Forelimb muscle (tissue), 1 donor: ENCODE measurements around the gene AOPEP. TPM values are rescaled to one million over a fixed set of nuclear protein-coding genes. Genes with fewer than 3 reads are reported as not detected.

ENCODE experiments used
- DNase-seq: peaks from one replicate; pipeline ENCODE4 v3.0.0-alpha.2; 2013; ENCODE audit warnings: low read depth
- polyA plus RNA-seq: library from polyadenylated mRNA; unstranded; fragments of 120-200 nt; gene quantifications from one replicate; pipeline ENCODE4 v1.2.1, GENCODE V29; 2013; ENCODE audit not compliant: insufficient read length

The AOPEP gene
- polyA plus RNA-seq, 1 donor, result 43.0 TPM

DNA sequence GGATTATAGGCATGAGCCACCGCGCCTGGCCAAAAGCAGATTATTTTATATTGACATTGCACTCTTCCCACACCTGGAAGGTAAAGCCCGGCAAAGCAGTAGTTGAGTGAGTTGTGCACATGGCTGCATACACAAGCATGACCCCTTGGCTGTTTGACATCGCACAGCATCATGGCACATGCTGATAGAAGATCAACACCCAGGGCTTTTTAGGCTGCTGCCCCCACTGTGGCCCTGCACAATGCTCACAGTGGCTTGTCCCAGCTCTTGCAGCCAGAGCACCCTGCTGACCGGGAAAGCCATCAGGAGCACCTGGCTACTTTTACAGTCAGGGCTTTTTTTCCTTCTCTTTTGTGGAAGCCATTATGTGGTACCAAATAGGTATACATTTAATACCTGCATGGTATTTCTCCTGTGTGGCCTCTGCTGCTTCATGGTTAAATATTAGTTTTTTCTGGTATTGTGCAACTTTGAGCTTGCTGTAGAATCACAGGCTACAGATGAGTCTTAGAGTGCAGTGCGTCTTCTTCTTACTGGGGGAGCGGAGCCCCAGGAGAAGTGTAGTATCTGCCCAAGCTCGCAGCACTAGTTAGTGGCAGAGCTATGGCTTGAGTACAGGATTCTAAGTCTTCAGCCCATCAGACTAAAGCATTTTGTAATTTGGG lies 264.5 kb downstream of the AOPEP start:
- no peak for DNase-seq

DNA sequence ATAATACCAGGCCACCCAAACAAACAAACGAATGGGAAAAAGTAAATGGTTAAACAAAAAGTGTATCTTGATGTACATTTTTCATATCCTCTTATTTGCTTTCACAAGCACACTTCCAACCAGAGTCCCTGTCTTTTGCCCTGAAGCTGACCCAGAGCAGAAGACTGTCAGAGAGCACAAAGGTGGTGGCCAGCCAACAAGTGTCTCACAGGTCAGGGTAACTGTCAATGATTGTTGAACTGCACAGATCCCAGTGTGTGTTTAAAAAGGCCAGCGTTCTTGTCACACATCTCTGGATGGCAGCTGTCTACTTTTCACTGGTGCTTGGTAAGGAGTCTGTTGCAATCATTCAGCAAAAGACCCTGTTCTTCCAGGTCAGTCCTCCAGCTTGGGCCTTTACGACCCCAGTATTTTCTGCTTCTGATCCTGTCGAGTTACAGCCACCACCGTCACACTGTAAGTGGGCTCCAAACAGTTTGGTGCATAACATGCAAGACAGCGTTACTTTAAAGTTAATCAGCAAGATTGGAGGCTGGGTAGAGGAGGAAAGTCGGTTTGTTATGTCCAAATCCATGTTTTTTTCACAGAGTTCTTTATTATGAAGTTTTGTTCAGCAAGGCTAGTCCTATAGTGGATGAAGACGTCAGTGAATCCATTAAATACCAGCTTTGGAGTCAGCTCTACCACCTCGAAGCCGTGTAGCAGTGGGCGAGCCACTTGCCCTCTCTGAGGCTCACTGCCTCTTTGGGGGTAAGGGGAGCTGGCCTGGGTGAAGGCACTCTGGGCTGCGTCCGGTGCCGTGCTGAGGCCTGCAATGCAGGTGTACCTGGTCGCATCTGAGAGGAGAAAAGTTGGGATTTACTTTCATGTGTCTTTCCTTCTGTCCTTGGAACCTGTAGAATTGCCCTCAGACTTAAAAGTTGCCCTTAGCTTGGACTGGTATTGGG lies 265.7 kb downstream of the AOPEP start:
- no peak for DNase-seq

DNA sequence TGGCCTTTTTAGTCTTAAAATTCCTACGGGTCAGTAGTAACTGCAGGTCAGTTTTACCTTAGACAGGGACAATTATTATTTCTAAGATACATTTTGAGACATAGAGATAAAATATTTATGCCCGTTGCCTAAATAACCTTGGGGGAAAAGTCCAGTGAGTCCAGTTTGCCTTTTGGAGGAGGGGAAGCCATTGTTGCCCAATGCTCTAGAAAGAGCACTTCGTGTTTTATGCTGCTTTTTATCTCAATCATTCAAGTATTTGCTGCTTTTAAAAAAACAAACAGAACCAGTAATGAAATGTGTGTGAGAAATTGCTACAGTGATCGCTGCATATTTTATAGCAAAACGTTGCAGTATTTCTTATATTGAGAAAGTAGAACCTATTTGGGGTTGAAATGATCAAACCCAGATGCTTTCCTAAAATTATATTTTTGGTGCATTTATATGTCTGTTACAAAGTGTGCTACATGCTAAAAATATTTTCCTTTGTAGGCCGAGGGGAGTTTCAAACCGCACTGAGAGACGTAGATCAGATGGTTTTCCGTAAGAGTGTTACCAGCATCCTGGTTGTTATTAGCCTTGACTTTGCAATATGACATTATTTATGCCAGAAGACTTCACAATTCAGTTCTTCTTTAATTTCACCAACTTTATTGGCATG lies 266.8 kb downstream of the AOPEP start:
- no peak for DNase-seq

DNA sequence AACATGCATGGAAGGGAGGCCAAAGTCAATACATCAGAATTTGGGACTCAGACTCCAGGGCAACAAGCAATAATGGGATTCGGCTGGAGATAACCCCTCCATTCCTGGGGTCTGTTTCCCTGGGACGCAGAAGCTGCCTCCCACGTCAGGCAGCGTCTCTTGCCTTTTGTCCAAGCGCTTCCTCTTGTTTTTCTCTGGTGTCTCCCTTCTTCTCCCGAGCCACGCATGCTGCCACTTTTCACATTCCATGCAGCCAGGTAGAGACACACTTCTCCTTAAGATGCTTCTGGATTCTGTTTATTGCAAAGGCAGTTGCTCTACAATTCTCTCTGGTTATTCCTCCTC lies 267.3 kb downstream of the AOPEP start:
- DNase-seq, result no peak

DNA sequence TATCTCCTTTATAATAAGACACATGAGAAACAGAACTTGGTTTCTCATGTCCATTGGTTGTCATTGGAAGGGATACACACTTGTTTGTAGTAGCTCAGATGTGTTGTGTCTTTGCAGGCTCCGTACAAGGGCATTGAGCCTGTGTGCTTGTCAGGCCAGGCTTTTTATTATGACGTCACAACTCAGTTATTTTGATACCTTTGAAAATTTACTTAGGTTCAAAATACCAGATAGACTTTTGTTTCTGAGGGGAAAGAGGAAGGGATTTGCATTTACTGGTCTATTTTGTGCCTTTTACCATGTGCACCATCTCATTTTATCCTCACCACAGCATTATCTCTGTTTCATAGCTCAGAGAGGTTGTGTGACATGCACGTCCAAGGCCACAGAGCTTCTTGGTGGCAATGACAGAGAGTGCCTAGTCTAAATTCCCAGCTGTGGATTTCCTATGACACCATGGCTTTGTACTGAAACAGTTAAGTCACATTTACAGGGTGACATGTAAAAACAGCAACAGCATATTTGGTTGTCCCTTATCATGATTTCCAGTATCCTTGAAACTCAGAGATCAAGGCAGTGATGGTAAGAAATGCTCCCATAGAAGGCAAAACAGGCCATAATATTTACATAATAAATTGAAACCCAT lies 268.7 kb downstream of the AOPEP start:
- no peak for DNase-seq

DNA sequence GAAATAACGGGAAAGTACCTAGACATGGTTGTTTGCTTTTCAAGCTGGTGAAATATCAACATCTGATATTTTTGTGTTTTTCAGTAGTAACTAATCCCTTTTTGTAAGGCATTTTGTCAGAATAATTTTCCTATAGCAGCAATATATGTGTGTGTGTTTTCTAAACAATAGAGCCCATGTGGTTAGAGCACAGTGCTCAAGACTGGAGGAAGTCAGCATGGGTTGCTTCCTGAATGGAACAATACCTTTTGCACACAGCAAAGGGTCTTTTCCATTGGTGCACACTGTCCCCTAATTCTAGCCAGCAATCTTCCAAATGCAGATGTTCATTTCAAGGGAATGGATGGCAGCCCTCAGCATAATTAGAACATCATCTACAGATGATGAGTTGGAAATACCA lies 270.1 kb downstream of the AOPEP start:
- no peak for DNase-seq

DNA sequence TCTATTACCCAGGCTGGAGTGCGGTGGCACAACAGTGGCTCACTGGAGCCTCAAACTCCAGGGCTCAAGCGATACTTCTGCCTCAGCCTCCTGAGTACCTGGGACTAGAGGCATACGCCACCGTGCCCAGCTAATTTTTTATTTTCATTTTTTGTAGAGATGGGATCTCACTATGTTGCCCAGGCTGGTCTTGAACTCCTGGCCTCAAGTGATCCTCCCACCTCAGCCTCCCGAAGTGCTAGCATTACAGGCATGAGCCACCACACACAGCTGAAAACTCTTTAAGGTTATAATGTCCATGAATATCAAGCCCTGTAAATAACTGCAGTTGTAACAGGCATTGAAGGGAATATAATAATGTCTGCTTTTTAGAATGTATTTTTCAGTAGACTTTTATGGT lies 271.2 kb downstream of the AOPEP start:
- no peak for DNase-seq

DNA sequence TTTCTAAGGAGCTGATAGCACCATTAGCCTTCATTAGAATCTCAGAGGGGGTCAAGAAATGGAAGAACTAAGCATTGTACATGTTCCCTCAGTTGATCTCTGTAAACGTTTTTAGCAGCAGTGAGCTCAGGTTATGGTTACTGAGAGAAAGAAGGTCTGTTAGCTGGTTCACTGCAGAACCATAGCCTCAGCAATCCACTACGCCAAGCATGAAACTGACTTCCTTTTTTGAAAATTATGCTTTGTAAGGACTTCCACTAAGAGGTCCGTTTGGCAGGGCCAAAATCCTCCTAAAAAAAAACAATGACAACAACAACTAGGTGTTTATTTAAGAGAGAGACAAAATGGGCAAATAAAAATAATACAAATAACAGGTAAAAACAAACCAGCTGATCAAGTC lies 273.3 kb downstream of the AOPEP start:
- no peak for DNase-seq

DNA sequence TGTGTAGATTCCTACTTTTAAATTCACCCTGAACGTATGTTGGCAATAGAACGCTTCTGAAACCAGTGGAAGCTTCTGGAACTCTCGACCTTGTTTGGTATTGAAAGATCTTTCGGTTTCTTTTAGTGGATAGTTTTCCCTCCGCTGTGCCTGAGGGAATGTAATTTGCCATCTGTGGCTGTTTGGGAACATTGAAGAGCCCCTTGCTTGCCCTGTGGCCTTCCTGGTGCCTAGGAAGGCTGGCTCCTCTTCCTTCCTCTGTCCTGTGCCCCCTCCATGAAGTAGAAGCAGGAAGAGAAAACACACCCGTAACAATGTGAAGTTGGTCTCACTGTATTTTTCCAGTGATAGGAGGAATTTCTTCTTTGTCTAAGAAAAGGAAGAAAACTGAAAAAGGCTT lies 274.3 kb downstream of the AOPEP start:
- no peak for DNase-seq

DNA sequence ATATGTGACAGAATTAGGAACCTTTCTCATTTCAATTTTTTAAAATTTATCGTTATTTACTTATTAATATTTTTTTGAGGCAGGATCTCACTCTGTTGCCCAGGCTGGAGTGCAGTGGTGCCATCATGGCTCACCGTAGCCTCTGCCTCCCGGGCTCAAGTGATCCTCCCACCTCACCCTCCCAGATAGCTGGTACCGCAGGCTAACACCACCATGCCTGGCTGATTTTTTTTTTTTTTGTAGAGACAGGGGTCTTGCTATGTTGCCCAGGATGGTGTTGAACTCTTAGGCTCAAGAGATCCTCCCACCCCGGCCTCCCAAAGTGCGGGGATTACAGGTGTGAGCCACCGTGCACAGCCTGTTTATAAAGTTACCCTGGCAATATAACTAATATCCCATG lies 275.2 kb downstream of the AOPEP start:
- no peak for DNase-seq

DNA sequence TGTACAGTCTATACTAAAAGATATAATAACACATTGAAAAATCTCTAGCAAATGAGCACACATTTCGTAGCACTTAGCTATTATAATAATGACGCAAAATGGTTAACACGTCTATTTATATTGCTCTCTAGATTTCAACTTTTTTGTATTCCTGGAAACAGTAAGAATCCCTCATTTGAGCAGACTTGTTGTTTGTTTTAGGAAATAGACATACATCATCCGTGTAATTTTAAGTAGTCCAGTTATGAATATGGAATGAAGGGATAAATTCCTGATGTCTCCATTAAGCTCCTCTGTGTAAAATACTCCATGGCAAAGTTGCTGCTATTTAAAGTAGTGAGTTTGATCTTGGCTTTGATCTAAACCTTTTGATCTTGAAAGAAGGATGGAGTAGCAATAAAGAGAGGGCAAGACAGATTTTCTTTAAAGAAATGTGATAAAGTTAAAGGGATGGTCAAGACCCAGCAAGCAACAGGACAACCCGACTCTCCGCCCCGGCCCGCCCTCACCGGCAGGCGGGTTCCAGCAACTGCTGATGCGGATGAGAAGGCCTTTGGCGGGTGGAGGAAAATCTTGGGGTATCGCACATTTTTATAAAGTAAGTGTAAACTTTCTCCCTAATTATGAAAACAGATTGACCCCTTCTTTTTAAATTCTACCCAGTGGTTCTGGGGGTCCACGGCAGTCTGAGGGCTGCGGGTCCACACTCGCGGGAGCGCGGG lies 277.4 kb downstream of the AOPEP start:
- DNase-seq, result no peak

DNA sequence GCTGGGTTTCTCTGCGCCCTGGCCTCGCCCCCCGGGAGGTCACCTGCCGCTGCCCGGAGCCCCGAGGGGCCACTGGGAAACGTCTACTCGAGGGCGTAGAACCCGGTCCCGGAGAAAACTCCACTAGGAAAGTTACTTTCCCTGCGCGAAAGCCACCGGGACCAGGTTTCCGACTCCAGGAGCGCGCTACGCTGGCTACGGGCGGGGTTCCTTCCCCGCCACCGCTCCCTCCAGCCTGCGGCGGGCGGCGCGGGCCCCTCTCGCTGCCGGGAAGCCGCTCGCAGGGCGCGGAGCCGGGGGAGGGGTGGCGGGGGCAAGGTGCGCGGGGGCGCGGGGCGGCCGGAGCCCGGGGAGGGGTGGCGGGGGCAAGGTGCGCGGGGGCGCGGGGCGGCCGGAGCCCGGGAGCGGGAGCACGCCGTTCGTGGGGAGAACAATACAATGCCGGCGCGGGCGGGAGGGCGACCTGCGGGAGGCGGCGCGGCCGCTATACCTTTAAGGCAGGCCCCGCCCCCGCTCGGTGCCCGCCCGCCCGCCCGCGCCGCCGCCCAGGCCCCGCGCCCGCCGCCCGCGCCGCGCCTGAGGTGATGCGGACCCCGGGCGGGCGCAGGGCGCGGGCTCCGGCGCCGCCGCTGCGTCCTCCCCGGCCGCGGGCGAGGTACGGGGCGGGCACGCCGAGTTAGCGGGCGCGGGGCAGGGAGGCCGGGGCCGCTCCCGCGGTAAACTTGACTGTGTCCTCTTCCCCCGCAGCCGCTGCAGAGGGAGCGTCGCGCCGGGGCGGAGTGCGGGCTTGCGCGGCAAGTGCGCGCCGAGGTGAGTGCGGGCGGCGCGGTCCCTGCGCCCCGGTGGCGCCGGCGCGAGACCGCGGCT lies 278.1 kb downstream of the AOPEP start:
- DNase-seq, result no peak

DNA sequence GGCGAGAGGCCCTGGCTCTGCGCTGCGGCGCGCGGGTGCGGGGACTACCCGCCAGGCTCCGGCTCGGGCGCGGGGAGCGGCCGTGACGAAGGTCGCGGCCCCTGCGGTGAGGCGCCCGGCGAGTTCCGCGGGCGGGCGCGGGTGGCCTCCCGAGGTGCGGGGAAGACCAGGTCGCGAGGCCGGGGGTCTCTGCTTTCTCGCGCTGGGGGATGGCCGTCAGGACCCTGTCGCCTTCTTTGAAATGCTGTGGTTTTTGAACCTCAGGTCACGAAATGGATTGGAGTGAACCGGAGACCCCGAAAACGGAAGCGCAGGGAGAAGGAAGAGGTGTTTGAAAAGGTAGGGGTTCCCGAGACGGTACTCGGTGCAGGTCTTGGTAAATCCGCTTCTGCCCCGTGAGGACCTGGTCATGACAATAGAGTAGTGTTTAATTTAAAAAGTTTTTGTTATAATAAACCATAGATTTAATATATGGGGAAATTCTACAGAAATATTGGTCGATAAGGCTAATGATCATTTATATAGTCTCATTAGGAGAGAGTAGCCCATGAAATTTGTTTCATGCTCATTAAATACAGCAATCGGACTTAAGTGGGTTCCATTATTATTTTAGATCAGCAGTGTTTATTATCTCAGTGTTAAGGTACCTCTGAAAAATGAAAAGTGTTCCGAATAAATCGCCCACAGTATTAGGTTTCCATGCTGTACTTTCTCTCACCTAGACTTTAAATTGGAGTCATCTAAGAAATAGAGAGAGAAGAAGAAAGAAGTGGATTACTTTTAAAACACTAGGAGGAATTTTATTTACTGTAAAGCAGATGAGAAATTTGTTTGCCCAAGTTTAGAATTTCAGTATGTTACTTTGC lies 279.0 kb downstream of the AOPEP start:
- DNase-seq, result no peak

DNA sequence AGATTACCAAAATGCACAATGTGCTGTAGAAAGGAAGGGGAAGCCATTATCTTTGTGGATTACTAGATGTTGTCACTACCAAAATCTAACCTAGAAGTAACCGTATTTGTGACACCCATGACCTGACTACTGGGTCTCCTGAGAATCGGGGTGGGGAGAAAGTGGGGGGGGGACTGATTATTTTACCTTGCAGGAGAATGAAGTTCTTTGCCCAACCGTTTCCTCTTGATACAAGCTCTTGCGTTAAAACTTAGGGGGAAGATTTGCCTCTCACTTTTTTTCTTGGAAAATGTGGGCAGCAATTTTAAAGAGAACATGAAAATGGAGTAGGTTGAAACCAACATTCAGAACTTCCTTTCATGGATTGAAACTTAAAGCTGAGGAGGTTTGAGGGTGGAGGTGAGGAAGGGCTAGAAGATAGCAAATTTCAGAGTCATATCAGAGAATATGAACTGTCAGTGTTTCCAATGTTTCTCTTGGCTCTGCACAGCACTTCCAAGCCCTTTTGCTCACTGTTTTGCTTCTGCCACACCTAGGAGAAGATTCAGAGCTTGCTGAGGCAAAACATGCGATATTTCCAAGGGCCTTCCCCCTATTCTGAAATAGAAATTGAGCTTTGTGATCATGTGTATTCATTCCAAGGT lies 280.8 kb downstream of the AOPEP start:
- DNase-seq, result no peak

DNA sequence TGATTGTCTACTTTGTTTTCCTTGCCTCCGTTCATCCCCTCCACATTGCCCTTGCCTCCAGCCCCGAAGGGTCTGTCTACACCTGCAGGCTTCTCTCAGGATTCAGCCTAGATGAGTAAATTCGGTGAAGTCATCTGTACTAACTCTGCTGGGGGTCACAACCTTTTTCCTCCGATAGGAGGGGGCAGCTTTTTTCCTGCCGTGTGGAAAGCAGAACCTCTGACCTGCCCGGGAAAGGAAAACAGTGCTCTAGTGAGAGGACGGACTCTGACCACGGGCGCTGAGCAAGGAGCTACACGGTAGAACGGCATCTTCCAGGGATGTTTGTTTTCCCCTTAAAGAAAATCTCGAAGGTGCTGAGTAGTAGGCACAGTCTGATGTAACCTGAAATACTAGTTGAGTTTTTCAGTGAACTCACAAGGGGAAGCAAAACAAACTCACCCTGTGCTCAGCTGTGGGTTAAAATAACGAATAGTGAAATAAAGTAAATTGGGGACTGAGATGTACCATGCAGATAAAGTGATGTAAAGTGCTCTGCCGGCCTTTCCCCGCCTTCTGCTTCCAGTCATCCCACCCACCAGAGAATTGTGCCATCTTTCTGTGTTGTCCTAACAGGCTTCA lies 281.8 kb downstream of the AOPEP start:
- no peak for DNase-seq

DNA sequence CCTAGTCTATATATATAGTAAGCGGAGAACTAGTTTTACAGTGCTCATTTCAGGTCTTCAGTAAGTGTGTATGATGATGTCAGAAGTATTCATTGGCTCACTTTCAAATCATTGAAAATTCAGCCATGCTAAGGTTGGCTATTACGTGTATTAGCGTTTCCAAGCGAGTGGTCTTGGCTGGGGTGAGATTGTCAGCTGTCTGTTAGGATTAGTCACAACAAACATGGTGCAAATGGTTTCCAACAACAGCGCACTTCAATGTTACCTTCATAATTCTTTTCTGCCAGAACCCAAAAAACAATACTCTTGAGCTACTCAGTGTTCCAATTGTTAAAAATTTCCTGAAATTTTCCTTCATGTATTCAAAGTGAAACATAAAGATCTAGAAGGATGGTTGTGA lies 283.0 kb downstream of the AOPEP start:
- no peak for DNase-seq

DNA sequence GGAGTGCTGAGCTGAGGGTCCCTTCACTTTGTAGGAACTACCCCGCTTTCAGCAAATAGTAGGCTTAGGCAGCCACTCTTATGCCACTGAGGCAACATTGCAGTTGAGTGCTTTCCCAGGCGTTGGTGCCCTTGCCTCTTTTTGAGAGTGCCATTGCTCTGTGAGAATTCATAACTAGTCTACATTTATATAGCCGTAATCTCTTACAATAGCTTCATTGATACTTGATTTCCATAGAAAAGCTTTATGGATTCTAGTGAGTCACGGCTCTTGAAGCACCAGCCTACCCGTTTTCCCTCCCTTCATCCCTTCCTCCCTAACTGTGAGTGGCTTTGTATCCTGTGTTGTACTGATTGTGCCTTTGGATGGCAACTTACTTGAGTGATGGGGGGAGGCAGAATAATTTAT lies 283.9 kb downstream of the AOPEP start:
- no peak for DNase-seq

DNA sequence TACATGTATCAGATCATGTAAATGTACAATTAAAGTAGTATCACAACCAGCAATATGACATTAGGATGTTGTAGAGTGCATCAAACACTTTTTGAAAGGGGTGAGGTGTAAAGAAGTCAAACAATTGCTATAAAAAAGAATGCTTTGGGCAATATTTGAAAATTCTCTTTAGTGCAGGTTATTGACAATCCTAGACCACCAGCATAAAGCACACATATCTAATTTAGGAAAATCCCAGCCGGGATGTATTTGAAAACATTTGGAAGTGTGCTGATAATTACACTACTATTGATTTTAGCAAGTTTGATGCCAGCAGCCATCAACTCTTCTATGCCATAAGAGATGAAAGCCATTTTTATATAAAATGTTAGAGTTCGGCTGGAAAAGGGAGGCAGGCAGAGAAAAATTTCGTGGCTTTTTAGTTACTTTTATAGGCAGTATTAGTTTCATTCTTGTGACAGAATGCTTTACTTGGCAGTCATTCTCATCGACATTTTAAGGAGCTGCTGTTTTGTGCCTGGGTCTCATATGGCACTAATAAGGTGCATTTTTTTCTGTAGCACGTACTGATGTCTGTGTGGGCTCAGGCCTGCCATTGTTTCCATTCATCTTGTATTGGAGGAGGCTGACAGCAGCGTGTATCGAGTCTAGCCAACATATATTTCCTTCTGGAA lies 285.7 kb downstream of the AOPEP start:
- no peak for DNase-seq
